Astrocyte (in vitro differentiated cells and primary cell): ENCODE data around the gene FUOM.

ENCODE experiments used
- EZH2 ChIP-seq: IDR thresholded peaks from 2 replicates; pipeline ENCODE4 v1.6.1; 2012; ENCODE audit warnings: mild to moderate bottlenecking, low read length, inconsistent platforms; ENCODE audit not compliant: insufficient read depth
- TF ChIP-seq, protein P1 (sequence below): IDR thresholded peaks from 2 replicates; pipeline ENCODE4 v1.5.1; 2011; ENCODE audit warnings: low read depth, mild to moderate bottlenecking, inconsistent platforms, low read length, moderate library complexity; ENCODE audit not compliant: insufficient read depth

DNA sequence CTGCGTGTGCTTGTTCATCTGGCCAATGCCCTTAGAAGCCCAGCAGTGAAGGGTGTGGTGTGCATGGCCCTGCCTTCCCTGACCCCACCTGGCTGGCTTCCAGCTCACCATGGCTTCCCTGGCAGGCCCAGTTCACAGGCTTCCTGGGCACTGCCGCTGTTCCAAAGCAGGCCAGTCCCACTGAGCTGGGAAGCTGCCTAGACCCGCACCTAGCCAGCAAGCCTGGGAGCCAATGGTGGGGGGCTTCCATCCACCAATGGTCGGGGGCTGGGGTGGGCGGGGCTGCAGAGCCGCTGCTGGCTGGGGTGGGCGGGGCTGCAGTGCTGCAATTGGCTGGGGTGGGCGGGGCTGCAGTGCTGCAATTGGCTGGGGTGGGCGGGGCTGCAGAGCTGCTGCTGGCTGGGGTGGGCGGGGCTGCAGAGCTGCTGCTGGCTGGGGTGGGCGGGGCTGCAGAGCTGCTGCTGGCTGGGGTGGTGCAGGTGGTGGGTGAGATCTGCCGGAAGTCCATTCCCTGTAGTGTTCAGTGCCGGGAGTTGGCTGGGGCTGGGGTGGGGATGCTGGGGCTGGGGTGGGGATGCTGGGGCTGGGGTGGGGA lies 33.5 kb downstream of the FUOM start:
- TF ChIP-seq, protein P1, sequence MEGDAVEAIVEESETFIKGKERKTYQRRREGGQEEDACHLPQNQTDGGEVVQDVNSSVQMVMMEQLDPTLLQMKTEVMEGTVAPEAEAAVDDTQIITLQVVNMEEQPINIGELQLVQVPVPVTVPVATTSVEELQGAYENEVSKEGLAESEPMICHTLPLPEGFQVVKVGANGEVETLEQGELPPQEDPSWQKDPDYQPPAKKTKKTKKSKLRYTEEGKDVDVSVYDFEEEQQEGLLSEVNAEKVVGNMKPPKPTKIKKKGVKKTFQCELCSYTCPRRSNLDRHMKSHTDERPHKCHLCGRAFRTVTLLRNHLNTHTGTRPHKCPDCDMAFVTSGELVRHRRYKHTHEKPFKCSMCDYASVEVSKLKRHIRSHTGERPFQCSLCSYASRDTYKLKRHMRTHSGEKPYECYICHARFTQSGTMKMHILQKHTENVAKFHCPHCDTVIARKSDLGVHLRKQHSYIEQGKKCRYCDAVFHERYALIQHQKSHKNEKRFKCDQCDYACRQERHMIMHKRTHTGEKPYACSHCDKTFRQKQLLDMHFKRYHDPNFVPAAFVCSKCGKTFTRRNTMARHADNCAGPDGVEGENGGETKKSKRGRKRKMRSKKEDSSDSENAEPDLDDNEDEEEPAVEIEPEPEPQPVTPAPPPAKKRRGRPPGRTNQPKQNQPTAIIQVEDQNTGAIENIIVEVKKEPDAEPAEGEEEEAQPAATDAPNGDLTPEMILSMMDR, result no peak
- TF ChIP-seq EZH2, result no peak
